HEK293 (cell line): ENCODE data around the gene APCDD1L.

Experiments
- CTCF ChIA-PET: fragments of 350-600 bp; formaldehyde crosslinking; extraction: SDS; loops from one replicate; lab custom pipeline; 2021; ENCODE audit warnings: antibody characterized with exemption; lab: Yijun Ruan, JAX
- POLR2A ChIA-PET: fragments of 300-600 bp; formaldehyde crosslinking; extraction: SDS; loops from one replicate; lab custom pipeline; 2020; ENCODE audit warnings: antibody characterized with exemption, inconsistent platforms; lab: Yijun Ruan, JAX
- H3K27ac ChIP-seq: fragments of 200-500 bp; sonication (Bioruptor generic); 2 replicates; pipeline ENCODE4 v1.5.1; 2014; ENCODE audit warnings: low read depth, low read length, control low read depth, inconsistent platforms; ENCODE audit errors: extremely low read depth
- H3K36me3 ChIP-seq, 2 experiments: fragments of 200-500 bp in 1 of 2; sonication (Bioruptor generic) in 1 of 2; 1 replicate in 1 of 2; 2 replicates in 1 of 2; pipeline ENCODE4 v1.5.1; 2014 to 2017; ENCODE audit warnings: inconsistent platforms in 2 of 2, low read length in 2 of 2; ENCODE audit not compliant: control insufficient read depth in 2 of 2, insufficient read depth in 1 of 2
- H3K4me1 ChIP-seq: fragments of 200-500 bp; sonication (Bioruptor generic); 2 replicates; pipeline ENCODE4 v1.5.1; 2014; ENCODE audit warnings: mild to moderate bottlenecking, low read length, inconsistent platforms; ENCODE audit not compliant: control insufficient read depth, insufficient read depth
- H3K4me3 ChIP-seq: 2 replicates; pipeline ENCODE4 v1.5.1; 2011; ENCODE audit warnings: low read depth, mild to moderate bottlenecking, control low read depth, low read length, moderate library complexity
- H3K9me3 ChIP-seq: fragments of 200-500 bp; sonication (Bioruptor generic); 2 replicates; pipeline ENCODE4 v1.5.1; 2014; ENCODE audit warnings: low read depth, low read length, inconsistent platforms; ENCODE audit not compliant: control insufficient read depth, insufficient read depth
- GLIS1 ChIP-seq: fragments of 450-650 bp; formaldehyde crosslinking; IDR thresholded peaks from 2 replicates; pipeline ENCODE4 v1.5.1; 2016; ENCODE audit warnings: missing biosample characterization, missing genetic modification characterization
- KLF8 ChIP-seq: fragments of 450-650 bp; formaldehyde crosslinking; IDR thresholded peaks from 2 replicates; pipeline ENCODE4 v1.5.1; 2016; ENCODE audit warnings: missing biosample characterization, missing genetic modification characterization
- PATZ1 ChIP-seq: fragments of 450-650 bp; formaldehyde crosslinking; IDR thresholded peaks from 2 replicates; pipeline ENCODE4 v1.5.1; 2016; ENCODE audit warnings: missing biosample characterization, missing genetic modification characterization
- RBAK ChIP-seq: fragments of 450-650 bp; formaldehyde crosslinking; IDR thresholded peaks from 2 replicates; pipeline ENCODE4 v1.5.1; 2016; ENCODE audit warnings: missing biosample characterization, missing genetic modification characterization
- REST ChIP-seq: fragments of 450-650 bp; formaldehyde crosslinking; IDR thresholded peaks from 2 replicates; pipeline ENCODE4 v1.5.1; 2016; ENCODE audit warnings: missing biosample characterization, missing genetic modification characterization
- SP3 ChIP-seq: fragments of 450-650 bp; formaldehyde crosslinking; IDR thresholded peaks from 2 replicates; pipeline ENCODE4 v1.5.1; 2016; ENCODE audit warnings: missing biosample characterization, missing genetic modification characterization
- ZBTB1 ChIP-seq: fragments of 450-650 bp; formaldehyde crosslinking; IDR thresholded peaks from 2 replicates; pipeline ENCODE4 v1.5.1; 2016; ENCODE audit warnings: missing biosample characterization, missing genetic modification characterization
- ZNF133 ChIP-seq: fragments of 450-650 bp; formaldehyde crosslinking; IDR thresholded peaks from 2 replicates; pipeline ENCODE4 v1.5.1; 2016; ENCODE audit warnings: missing biosample characterization, missing genetic modification characterization
- ZNF175 ChIP-seq: fragments of 450-650 bp; formaldehyde crosslinking; IDR thresholded peaks from 2 replicates; pipeline ENCODE4 v1.5.1; 2016; ENCODE audit warnings: missing biosample characterization, missing genetic modification characterization
- ZNF2 ChIP-seq: fragments of 450-650 bp; formaldehyde crosslinking; IDR thresholded peaks from 2 replicates; pipeline ENCODE4 v1.5.1; 2016; ENCODE audit warnings: missing biosample characterization, missing genetic modification characterization
- ZNF366 ChIP-seq: fragments of 450-650 bp; formaldehyde crosslinking; conservative IDR thresholded peaks from 2 replicates; pipeline ENCODE4 v1.5.1; 2016; ENCODE audit warnings: missing biosample characterization, missing genetic modification characterization
- ZNF404 ChIP-seq: fragments of 450-650 bp; formaldehyde crosslinking; IDR thresholded peaks from 2 replicates; pipeline ENCODE4 v1.5.1; 2017; ENCODE audit warnings: missing biosample characterization, missing genetic modification characterization
- ZNF518A ChIP-seq: fragments of 450-650 bp; formaldehyde crosslinking; conservative IDR thresholded peaks from 2 replicates; pipeline ENCODE4 v1.5.1; 2016; ENCODE audit warnings: low read depth, missing biosample characterization, missing genetic modification characterization
- ZNF626 ChIP-seq: fragments of 450-650 bp; sonication (Bioruptor Pico); formaldehyde crosslinking; IDR thresholded peaks from 2 replicates; pipeline ENCODE4 v1.5.1; 2018; ENCODE audit warnings: missing biosample characterization, missing genetic modification characterization, inconsistent platforms
- ZNF654 ChIP-seq: fragments of 450-650 bp; formaldehyde crosslinking; IDR thresholded peaks from 2 replicates; pipeline ENCODE4 v1.5.1; 2016; ENCODE audit warnings: low read depth, missing biosample characterization, missing genetic modification characterization
- ZNF76 ChIP-seq: fragments of 450-650 bp; formaldehyde crosslinking; IDR thresholded peaks from 2 replicates; pipeline ENCODE4; 2016; ENCODE audit warnings: low read depth, missing biosample characterization, missing genetic modification characterization, borderline replicate concordance
- ZSCAN18 ChIP-seq: fragments of 450-650 bp; formaldehyde crosslinking; IDR thresholded peaks from 2 replicates; pipeline ENCODE4 v1.5.1; 2016; ENCODE audit warnings: missing biosample characterization, missing genetic modification characterization
- ZSCAN30 ChIP-seq: fragments of 450-650 bp; IDR thresholded peaks from 2 replicates; pipeline ENCODE4 v1.5.1; 2018; ENCODE audit warnings: missing biosample characterization, mild to moderate bottlenecking, missing genetic modification characterization, moderate library complexity

APCDD1L gene

GRCh38 chr20:58482416-58482815, 32.8 kb downstream of the APCDD1L start (continued):
- TF ChIP-seq ZNF518A (tag by site-specific recombination): no peak
- no peak for TF ChIP-seq ZNF175 (tag by site-specific recombination)
- no peak for TF ChIP-seq ZNF133

- H3K9me3 ChIP-seq: no peaks in the 10 kb centered on the region
- H3K4me1 ChIP-seq: no peaks in the 10 kb centered on the region
- H3K4me3 ChIP-seq: no peak overlapping the region
- POLR2A ChIA-PET: interaction anchor here (1.7 kb wide), 1 partner anchor 169 kb away, joined by 10 read pairs; the partner anchor contains the start of gene STX16
- H3K27ac ChIP-seq: no peak overlapping the region
- TF ChIP-seq ZNF626 (tag by site-specific recombination): no peak
- TF ChIP-seq ZNF366: no peak
- no peak for TF ChIP-seq ZNF404
- no peak for TF ChIP-seq PATZ1 (tag by site-specific recombination)
- no peak for TF ChIP-seq KLF8 (tag by site-specific recombination)
- TF ChIP-seq ZNF76 (tag by site-specific recombination): no peak
- no peak for TF ChIP-seq ZNF175 (tag by site-specific recombination)
- TF ChIP-seq SP3 (tag by site-specific recombination): no peak
- TF ChIP-seq ZBTB1 (tag by site-specific recombination): no peak
- TF ChIP-seq REST (tag by site-specific recombination): no peak
- TF ChIP-seq RBAK (tag by site-specific recombination): no peak
- no peak for TF ChIP-seq ZSCAN18
- peak; percentile 19; the same call in 1 of the 2 replicates for TF ChIP-seq GLIS1 (tag by site-specific recombination)
- TF ChIP-seq ZNF654: peak; percentile 63
- no peak for TF ChIP-seq ZSCAN30 (tag by site-specific recombination)
- no peak for TF ChIP-seq ZNF2 (tag by site-specific recombination)
- H3K36me3 ChIP-seq: no peaks in the 10 kb centered on the region
- CTCF ChIA-PET: interaction anchor here (0.6 to 2.5 kb wide), 24 partner anchors 9 to 975 kb away, joined by 3 to 23 read pairs (median 4); partner anchors contain the start of gene STX16
These were observed 33.6 kb downstream of the APCDD1L start for GRCh38 chr20:58481481-58482021.
